ENCODE results near the gene ZDHHC19.

The ZDHHC19 gene

GRCh38 chr3:196163212-196163611, 48.0 kb downstream of the ZDHHC19 start:
- no peaks in the 10 kb centered on the region for H3K9me3 ChIP-seq (ENCODE audit: control extremely low read depth in 1 of 5, control insufficient read depth in 4 of 5, insufficient read depth in 2 of 5, low read depth in 1 of 5, low read length in 4 of 5)
- DNase-seq = no peak
- H3K27me3 ChIP-seq (replicated peaks in 2 of 5; ENCODE audit: control insufficient read depth in 4 of 5, insufficient read depth in 5 of 5, low read length in 4 of 5) = no peaks in the 10 kb centered on the region
- no peak overlapping the region for H3K27ac ChIP-seq (ENCODE audit: insufficient read depth in 1 of 2, low read depth in 1 of 2, low read length in 2 of 2, poor library complexity in 1 of 2, severe bottlenecking in 2 of 2)
- peaks cover 7 to 33% (median 18%) of the 10 kb centered on the region in 4 experiments for H3K4me1 ChIP-seq (ENCODE audit: control extremely low read depth in 1 of 4, control insufficient read depth in 4 of 4, insufficient read depth in 4 of 4, low read length in 3 of 4)
- 100% methylated on average over 2 of the region's 6 CpGs for WGBS (ENCODE audit: insufficient coverage)
- H3K36me3 ChIP-seq (ENCODE audit: control insufficient read depth in 4 of 4, insufficient read depth in 4 of 4, low read length in 3 of 4) = no peaks in the 10 kb centered on the region
- H3K4me3 ChIP-seq (ENCODE audit: control insufficient read depth in 1 of 7, extremely low read depth in 1 of 7, insufficient read depth in 4 of 7, low read depth in 2 of 7, low read length in 6 of 7) = no peak overlapping the region
- POLR2A ChIA-PET = no interaction called here
- CTCF ChIA-PET = interaction anchor here (0.8 to 1.4 kb wide), 2 partner anchors 33 to 90 kb away, joined by 4 read pairs; no protein-coding TSS in a partner anchor

DNA sequence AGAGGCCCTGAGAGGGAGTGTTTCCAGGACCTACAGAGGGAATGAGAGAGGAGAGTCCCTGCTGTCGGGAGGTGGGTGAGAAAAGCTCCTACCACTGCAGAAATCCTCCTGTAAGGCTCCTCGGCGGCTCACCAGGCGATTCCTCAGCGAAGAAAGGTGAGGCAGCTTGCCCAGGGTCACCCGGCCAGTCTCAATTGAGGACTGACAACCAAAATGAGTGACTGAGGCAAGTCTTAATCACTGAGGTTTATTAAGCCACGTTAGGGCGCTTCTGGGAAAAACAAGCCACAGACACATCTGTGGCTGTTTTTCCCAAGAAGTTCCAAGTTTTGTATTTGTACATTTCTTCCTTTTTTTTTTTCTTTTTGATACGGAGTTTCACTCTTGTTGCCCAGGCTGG, 48.5 kb downstream of the ZDHHC19 start:
- Histone ChIP-seq H3K4me1 (ENCODE audit: control extremely low read depth in 1 of 4, control insufficient read depth in 4 of 4, insufficient read depth in 4 of 4, low read length in 3 of 4) (peaks cover 7 to 33% (median 18%) of the 10 kb centered on the region in 4 experiments), H3K9me3 (ENCODE audit: control extremely low read depth in 1 of 5, control insufficient read depth in 4 of 5, insufficient read depth in 2 of 5, low read depth in 1 of 5, low read length in 4 of 5) (no peaks in the 10 kb centered on the region), H3K36me3 (ENCODE audit: control insufficient read depth in 4 of 4, insufficient read depth in 4 of 4, low read length in 3 of 4) (no peaks in the 10 kb centered on the region), H3K27me3 (replicated peaks in 2 of 5; ENCODE audit: control insufficient read depth in 4 of 5, insufficient read depth in 5 of 5, low read length in 4 of 5) (no peaks in the 10 kb centered on the region), H3K27ac (ENCODE audit: insufficient read depth in 1 of 2, low read depth in 1 of 2, low read length in 2 of 2, poor library complexity in 1 of 2, severe bottlenecking in 2 of 2) (no peak overlapping the region), H3K4me3 (ENCODE audit: control insufficient read depth in 1 of 7, extremely low read depth in 1 of 7, insufficient read depth in 4 of 7, low read depth in 2 of 7, low read length in 6 of 7) (no peak overlapping the region)
- ChIA-PET POLR2A (no interaction called here), CTCF (interaction anchor here (1.4 kb wide), 1 partner anchor 33 kb away, joined by 4 read pairs; no protein-coding TSS in a partner anchor)
- DNase-seq = no peak
- WGBS (ENCODE audit: insufficient coverage) = 91% methylated on average over 8 of the region's 9 CpGs

DNA sequence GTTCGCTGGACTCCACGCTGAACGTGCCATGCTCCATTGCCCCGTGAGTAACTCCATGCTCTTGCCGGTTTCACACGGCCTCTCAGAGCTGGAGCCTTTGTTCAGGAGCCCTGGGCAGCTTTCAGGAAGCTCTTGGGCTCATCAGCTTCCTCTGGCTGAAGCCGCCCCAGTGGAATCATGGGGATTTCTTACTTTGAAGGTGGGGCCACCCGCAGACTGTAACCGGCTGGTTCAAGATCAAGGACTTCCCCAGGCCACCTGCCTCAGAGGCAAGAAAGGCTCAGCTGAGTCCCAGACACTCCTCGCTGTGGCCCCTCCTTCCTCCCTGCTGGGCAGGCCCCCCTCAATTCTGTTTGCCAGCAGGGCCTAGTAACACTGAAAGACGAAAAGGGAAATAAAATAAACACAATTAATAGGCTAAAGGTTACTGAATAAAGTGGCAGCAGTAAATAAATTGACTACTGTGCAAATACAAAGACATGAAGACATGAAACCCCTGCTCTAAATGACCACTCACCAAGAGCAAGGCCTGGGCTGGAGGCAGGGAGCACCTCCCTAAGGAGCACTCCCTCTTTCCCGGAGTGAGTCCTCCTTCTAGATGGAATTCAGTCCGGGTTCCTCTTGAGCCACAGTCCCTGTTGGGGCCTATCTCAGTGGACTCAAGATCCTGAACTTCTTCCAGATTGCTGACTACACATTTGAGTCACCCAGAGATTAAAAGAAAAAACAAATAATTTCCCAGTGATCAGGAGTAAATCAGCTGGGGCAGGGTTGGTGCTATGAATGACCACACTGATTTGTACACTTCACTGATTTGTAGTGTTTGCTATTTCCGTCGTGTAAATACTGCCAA, 51.0 kb downstream of the ZDHHC19 start:
- ChIA-PET CTCF (interaction anchor here (1.0 to 1.8 kb wide), 6 partner anchors 11 to 41 kb away, joined by 3 to 7 read pairs (median 5); no protein-coding TSS in a partner anchor), POLR2A (interaction anchor here (0.6 to 0.7 kb wide), 2 partner anchors 27 to 36 kb away, joined by 3 read pairs; no protein-coding TSS in a partner anchor)
- Histone ChIP-seq H3K27ac (ENCODE audit: insufficient read depth in 1 of 2, low read depth in 1 of 2, low read length in 2 of 2, poor library complexity in 1 of 2, severe bottlenecking in 2 of 2) (peak overlapping the region; percentile 48 to 63), H3K4me1 (ENCODE audit: control extremely low read depth in 1 of 4, control insufficient read depth in 4 of 4, insufficient read depth in 4 of 4, low read length in 3 of 4) (peaks cover 7 to 30% (median 18%) of the 10 kb centered on the region in 4 experiments), H3K27me3 (replicated peaks in 2 of 5; ENCODE audit: control insufficient read depth in 4 of 5, insufficient read depth in 5 of 5, low read length in 4 of 5) (no peaks in the 10 kb centered on the region), H3K36me3 (ENCODE audit: control insufficient read depth in 4 of 4, insufficient read depth in 4 of 4, low read length in 3 of 4) (no peaks in the 10 kb centered on the region), H3K9me3 (ENCODE audit: control extremely low read depth in 1 of 5, control insufficient read depth in 4 of 5, insufficient read depth in 2 of 5, low read depth in 1 of 5, low read length in 4 of 5) (no peaks in the 10 kb centered on the region), H3K4me3 (ENCODE audit: control insufficient read depth in 1 of 7, extremely low read depth in 1 of 7, insufficient read depth in 4 of 7, low read depth in 2 of 7, low read length in 6 of 7) (peak overlapping the region in 2 of 7 experiments; percentile 9 to 23)
- WGBS (ENCODE audit: insufficient coverage) = 44% methylated on average over 12 of the region's 15 CpGs
- DNase-seq = peak; percentile 73 to 96 (median 93)

- H3K9me3 ChIP-seq (ENCODE audit: control extremely low read depth in 1 of 5, control insufficient read depth in 4 of 5, insufficient read depth in 2 of 5, low read depth in 1 of 5, low read length in 4 of 5) = no peaks in the 10 kb centered on the region
- POLR2A ChIA-PET = interaction anchor here (0.6 to 0.7 kb wide), 2 partner anchors 27 to 36 kb away, joined by 3 read pairs; no protein-coding TSS in a partner anchor
- H3K27ac ChIP-seq (ENCODE audit: insufficient read depth in 1 of 2, low read depth in 1 of 2, low read length in 2 of 2, poor library complexity in 1 of 2, severe bottlenecking in 2 of 2) = peak overlapping the region in 1 of 2 experiments; percentile 63
These were observed 51.7 kb downstream of the ZDHHC19 start for GRCh38 chr3:196159526-196159925.

DNA sequence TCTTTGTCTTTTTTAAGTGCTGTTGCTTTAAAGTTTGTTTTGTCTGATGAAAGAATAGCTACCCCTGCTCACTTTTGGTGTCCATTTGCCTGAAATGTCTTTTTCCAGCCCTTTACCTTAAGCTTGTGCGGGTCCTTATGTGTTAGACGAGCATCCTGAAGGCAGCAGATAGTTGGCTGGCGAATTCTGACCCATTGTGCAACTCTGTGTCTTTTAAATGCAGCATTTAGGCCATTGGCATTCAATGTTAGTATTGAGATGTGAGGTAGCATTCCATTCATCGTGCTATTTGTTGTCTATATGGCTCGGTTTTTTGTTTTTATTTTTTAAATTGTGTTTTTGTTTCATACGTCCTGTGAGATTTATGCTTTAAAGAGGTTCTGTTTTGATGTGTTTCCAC, 55.0 kb downstream of the ZDHHC19 start:
- ChIA-PET CTCF (interaction anchor here (0.9 to 1.4 kb wide), 5 partner anchors 11 to 83 kb away, joined by 3 read pairs; no protein-coding TSS in a partner anchor), POLR2A (no interaction called here)
- Histone ChIP-seq H3K27me3 (replicated peaks in 2 of 5; ENCODE audit: control insufficient read depth in 4 of 5, insufficient read depth in 5 of 5, low read length in 4 of 5) (no peaks in the 10 kb centered on the region), H3K27ac (ENCODE audit: insufficient read depth in 1 of 2, low read depth in 1 of 2, low read length in 2 of 2, poor library complexity in 1 of 2, severe bottlenecking in 2 of 2) (no peak overlapping the region), H3K36me3 (ENCODE audit: control insufficient read depth in 4 of 4, insufficient read depth in 4 of 4, low read length in 3 of 4) (no peaks in the 10 kb centered on the region), H3K9me3 (ENCODE audit: control extremely low read depth in 1 of 5, control insufficient read depth in 4 of 5, insufficient read depth in 2 of 5, low read depth in 1 of 5, low read length in 4 of 5) (no peaks in the 10 kb centered on the region), H3K4me3 (ENCODE audit: control insufficient read depth in 1 of 7, extremely low read depth in 1 of 7, insufficient read depth in 4 of 7, low read depth in 2 of 7, low read length in 6 of 7) (no peak overlapping the region), H3K4me1 (ENCODE audit: control extremely low read depth in 1 of 4, control insufficient read depth in 4 of 4, insufficient read depth in 4 of 4, low read length in 3 of 4) (peaks cover 7 to 15% (median 13%) of the 10 kb centered on the region in 4 experiments)
- DNase-seq = no peak
- 100% methylated on average over 5 of the region's 6 CpGs for WGBS (ENCODE audit: insufficient coverage)

More at GRCh38 chr3:196159526-196159925, 51.7 kb downstream of the ZDHHC19 start:
- H3K27me3 ChIP-seq (replicated peaks in 2 of 5; ENCODE audit: control insufficient read depth in 4 of 5, insufficient read depth in 5 of 5, low read length in 4 of 5) = no peaks in the 10 kb centered on the region
- CTCF ChIA-PET = interaction anchor here (0.5 to 1.8 kb wide), 7 partner anchors 12 to 54 kb away, joined by 3 to 7 read pairs (median 5); no protein-coding TSS in a partner anchor
- peak overlapping the region in 1 of 7 experiments; percentile 23 for H3K4me3 ChIP-seq (ENCODE audit: control insufficient read depth in 1 of 7, extremely low read depth in 1 of 7, insufficient read depth in 4 of 7, low read depth in 2 of 7, low read length in 6 of 7)
- no peak for DNase-seq
- H3K4me1 ChIP-seq (ENCODE audit: control extremely low read depth in 1 of 4, control insufficient read depth in 4 of 4, insufficient read depth in 4 of 4, low read length in 3 of 4) = peaks cover 7 to 30% (median 18%) of the 10 kb centered on the region in 4 experiments
- H3K36me3 ChIP-seq (ENCODE audit: control insufficient read depth in 4 of 4, insufficient read depth in 4 of 4, low read length in 3 of 4) = no peaks in the 10 kb centered on the region
- 98% methylated on average over 13 of the region's 13 CpGs for WGBS (ENCODE audit: insufficient coverage)

GRCh38 chr3:196150481-196150880, 60.7 kb downstream of the ZDHHC19 start:
- WGBS (ENCODE audit: insufficient coverage) = 90% methylated on average over 2 of the region's 3 CpGs
- DNase-seq = no peak
- ChIA-PET POLR2A (no interaction called here), CTCF (interaction anchor here (0.6 kb wide), 1 partner anchor 11 kb away, joined by 4 read pairs; no protein-coding TSS in a partner anchor)
- H3K27ac ChIP-seq (ENCODE audit: insufficient read depth in 1 of 2, low read depth in 1 of 2, low read length in 2 of 2, poor library complexity in 1 of 2, severe bottlenecking in 2 of 2) = no peak overlapping the region
- peaks cover 0 to 3% (median 0%) of the 10 kb centered on the region in 5 experiments for H3K9me3 ChIP-seq (ENCODE audit: control extremely low read depth in 1 of 5, control insufficient read depth in 4 of 5, insufficient read depth in 2 of 5, low read depth in 1 of 5, low read length in 4 of 5)
- H3K4me3 ChIP-seq (ENCODE audit: control insufficient read depth in 1 of 7, extremely low read depth in 1 of 7, insufficient read depth in 4 of 7, low read depth in 2 of 7, low read length in 6 of 7) = no peak overlapping the region
- no peaks in the 10 kb centered on the region for H3K36me3 ChIP-seq (ENCODE audit: control insufficient read depth in 4 of 4, insufficient read depth in 4 of 4, low read length in 3 of 4)
- H3K4me1 ChIP-seq (ENCODE audit: control extremely low read depth in 1 of 4, control insufficient read depth in 4 of 4, insufficient read depth in 4 of 4, low read length in 3 of 4) = peaks cover 0 to 3% (median 0%) of the 10 kb centered on the region in 4 experiments
- no peaks in the 10 kb centered on the region for H3K27me3 ChIP-seq (replicated peaks in 2 of 5; ENCODE audit: control insufficient read depth in 4 of 5, insufficient read depth in 5 of 5, low read length in 4 of 5)

Measured in common myeloid progenitor, CD34-positive (primary cell).